SK-N-SH treated with all-trans-retinoic acid at 6 μM for 48 hours (cell line): ENCODE measurements around the gene SAA1.

Experiments used
- CSDC2 ChIP-seq: fragments of 250-450 bp; sonication (Bioruptor Pico); IDR thresholded peaks from 2 replicates; pipeline ENCODE4 v1.5.0; 2020; ENCODE audit warnings: mild to moderate bottlenecking, moderate library complexity
- ESRRG ChIP-seq: fragments of 250-450 bp; sonication (Bioruptor Pico); IDR thresholded peaks from 2 replicates; pipeline ENCODE4 v1.6.1; 2021; ENCODE audit warnings: mild to moderate bottlenecking
- ISL1 ChIP-seq: fragments of 250-450 bp; sonication (Bioruptor Pico); IDR thresholded peaks from 2 replicates; pipeline ENCODE4 v2.1.2; 2022; ENCODE audit warnings: mild to moderate bottlenecking, moderate library complexity
- PATZ1 ChIP-seq: fragments of 250-450 bp; sonication (Bioruptor Pico); IDR thresholded peaks from 2 replicates; pipeline ENCODE4 v1.8.0; 2020; ENCODE audit warnings: mild to moderate bottlenecking, moderate library complexity, borderline replicate concordance
- RARB ChIP-seq: fragments of 250-450 bp; sonication (Bioruptor Pico); IDR thresholded peaks from 2 replicates; pipeline ENCODE4 v1.8.0; 2021; ENCODE audit warnings: mild to moderate bottlenecking, moderate library complexity
- TOX ChIP-seq: fragments of 250-450 bp; sonication (Bioruptor Pico); IDR thresholded peaks from 2 replicates; pipeline ENCODE4 v1.8.0; 2021; ENCODE audit warnings: mild to moderate bottlenecking, moderate library complexity, borderline replicate concordance
- ZC3H10 ChIP-seq: fragments of 250-450 bp; sonication (Bioruptor Pico); IDR thresholded peaks from 2 replicates; pipeline ENCODE4 v1.5.1; 2021; ENCODE audit warnings: mild to moderate bottlenecking, moderate library complexity
- TF ChIP-seq, protein P1 (sequence below): fragments of 250-450 bp; sonication (Bioruptor Pico); IDR thresholded peaks from 2 replicates; pipeline ENCODE4 v1.5.1; 2020; ENCODE audit warnings: low read depth, mild to moderate bottlenecking, moderate library complexity
- TF ChIP-seq, protein P2 (sequence below): fragments of 250-450 bp; sonication (Bioruptor Pico); IDR thresholded peaks from 2 replicates; pipeline ENCODE4 v1.5.0; 2020; ENCODE audit warnings: mild to moderate bottlenecking, moderate library complexity

DNA sequence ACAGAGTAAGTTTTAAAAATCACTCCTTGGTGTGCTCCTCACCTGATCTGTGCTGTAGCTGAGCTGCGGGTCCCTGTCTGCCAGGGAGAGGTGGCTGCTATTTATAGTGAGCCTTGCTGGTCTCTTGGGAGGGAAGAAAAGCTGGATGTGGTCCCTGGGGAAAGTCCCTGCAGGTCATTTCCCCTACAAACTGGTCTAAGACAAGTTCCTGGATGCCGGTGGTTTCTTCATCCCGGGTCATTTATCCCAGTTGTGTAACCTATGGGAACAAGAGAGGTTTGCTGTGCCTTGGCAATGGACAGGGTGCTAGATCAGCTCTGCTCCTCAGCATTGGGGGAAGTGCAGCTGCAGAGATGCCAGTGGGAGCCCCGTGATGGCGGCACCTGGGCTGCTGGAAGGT is 17.5 kb upstream of the SAA1 start, which contains the start of gene SAA2:
- no peak for TF ChIP-seq RARB (CRISPR knock-in tag)
- TF ChIP-seq ISL1, result no peak
- TF ChIP-seq, protein P1, sequence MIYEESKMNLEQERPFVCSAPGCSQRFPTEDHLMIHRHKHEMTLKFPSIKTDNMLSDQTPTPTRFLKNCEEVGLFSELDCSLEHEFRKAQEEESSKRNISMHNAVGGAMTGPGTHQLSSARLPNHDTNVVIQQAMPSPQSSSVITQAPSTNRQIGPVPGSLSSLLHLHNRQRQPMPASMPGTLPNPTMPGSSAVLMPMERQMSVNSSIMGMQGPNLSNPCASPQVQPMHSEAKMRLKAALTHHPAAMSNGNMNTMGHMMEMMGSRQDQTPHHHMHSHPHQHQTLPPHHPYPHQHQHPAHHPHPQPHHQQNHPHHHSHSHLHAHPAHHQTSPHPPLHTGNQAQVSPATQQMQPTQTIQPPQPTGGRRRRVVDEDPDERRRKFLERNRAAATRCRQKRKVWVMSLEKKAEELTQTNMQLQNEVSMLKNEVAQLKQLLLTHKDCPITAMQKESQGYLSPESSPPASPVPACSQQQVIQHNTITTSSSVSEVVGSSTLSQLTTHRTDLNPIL, result no peak
- no peak for TF ChIP-seq ZC3H10 (CRISPR knock-in tag)
- no peak for TF ChIP-seq PATZ1
- TF ChIP-seq ESRRG, result no peak
- TF ChIP-seq CSDC2 (CRISPR knock-in tag), result no peak
- TF ChIP-seq, protein P2, sequence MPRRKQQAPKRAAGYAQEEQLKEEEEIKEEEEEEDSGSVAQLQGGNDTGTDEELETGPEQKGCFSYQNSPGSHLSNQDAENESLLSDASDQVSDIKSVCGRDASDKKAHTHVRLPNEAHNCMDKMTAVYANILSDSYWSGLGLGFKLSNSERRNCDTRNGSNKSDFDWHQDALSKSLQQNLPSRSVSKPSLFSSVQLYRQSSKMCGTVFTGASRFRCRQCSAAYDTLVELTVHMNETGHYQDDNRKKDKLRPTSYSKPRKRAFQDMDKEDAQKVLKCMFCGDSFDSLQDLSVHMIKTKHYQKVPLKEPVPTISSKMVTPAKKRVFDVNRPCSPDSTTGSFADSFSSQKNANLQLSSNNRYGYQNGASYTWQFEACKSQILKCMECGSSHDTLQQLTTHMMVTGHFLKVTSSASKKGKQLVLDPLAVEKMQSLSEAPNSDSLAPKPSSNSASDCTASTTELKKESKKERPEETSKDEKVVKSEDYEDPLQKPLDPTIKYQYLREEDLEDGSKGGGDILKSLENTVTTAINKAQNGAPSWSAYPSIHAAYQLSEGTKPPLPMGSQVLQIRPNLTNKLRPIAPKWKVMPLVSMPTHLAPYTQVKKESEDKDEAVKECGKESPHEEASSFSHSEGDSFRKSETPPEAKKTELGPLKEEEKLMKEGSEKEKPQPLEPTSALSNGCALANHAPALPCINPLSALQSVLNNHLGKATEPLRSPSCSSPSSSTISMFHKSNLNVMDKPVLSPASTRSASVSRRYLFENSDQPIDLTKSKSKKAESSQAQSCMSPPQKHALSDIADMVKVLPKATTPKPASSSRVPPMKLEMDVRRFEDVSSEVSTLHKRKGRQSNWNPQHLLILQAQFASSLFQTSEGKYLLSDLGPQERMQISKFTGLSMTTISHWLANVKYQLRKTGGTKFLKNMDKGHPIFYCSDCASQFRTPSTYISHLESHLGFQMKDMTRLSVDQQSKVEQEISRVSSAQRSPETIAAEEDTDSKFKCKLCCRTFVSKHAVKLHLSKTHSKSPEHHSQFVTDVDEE (CRISPR knock-in tag), result no peak
- TF ChIP-seq TOX (CRISPR knock-in tag), result no peak
